Calu3 (cell line): ENCODE results near the gene CFD. TPM values are rescaled to one million over a fixed set of nuclear protein-coding genes. Genes with fewer than 3 reads are reported as not detected.

Experiments
- BruUV-seq: library from RNA; stranded (reverse); fragments of 400-500 nt; replicated peaks from 2 replicates; lab custom pipeline; 2021; lab: Mats Ljungman, UMichigan
- CTCF ChIA-PET: fragments of 300-600 bp; sonication (Branson Sonifier 250); formaldehyde crosslinking; loops from one replicate; lab custom pipeline; 2022; ENCODE audit warnings: antibody characterized with exemption; lab: Charles Lee
- DNase-seq: peaks from one replicate; pipeline ENCODE4 v3.0.0; 2022
- H3K27ac Mint-ChIP-seq: one replicate; pipeline ENCODE4 v1.8.0; 2022; ENCODE audit warnings: mixed read lengths; ENCODE audit not compliant: unreplicated experiment
- H3K27me3 Mint-ChIP-seq: one replicate; pipeline ENCODE4 v1.8.0; 2022; ENCODE audit warnings: mixed read lengths; ENCODE audit not compliant: unreplicated experiment
- H3K36me3 Mint-ChIP-seq: one replicate; pipeline ENCODE4 v1.8.0; 2022; ENCODE audit warnings: mild to moderate bottlenecking, moderate library complexity, mixed read lengths; ENCODE audit not compliant: insufficient read depth, unreplicated experiment
- H3K4me1 Mint-ChIP-seq: one replicate; pipeline ENCODE4 v1.8.0; 2022; ENCODE audit warnings: mild to moderate bottlenecking, low read depth, mixed read lengths; ENCODE audit not compliant: unreplicated experiment
- H3K4me3 Mint-ChIP-seq: one replicate; pipeline ENCODE4 v1.8.0; 2022; ENCODE audit warnings: mild to moderate bottlenecking, low read depth, moderate library complexity, mixed read lengths; ENCODE audit not compliant: unreplicated experiment
- H3K9me3 Mint-ChIP-seq: one replicate; pipeline ENCODE4 v1.8.0; 2022; ENCODE audit warnings: low read depth, mixed read lengths; ENCODE audit not compliant: unreplicated experiment
- intact Hi-C: fragments of 100-400 bp; cut with micrococcal nuclease; formaldehyde crosslinking; loops from one replicate; pipeline ENCODE4 v1.10.0; 2022; ENCODE audit not compliant: unreplicated experiment
- total RNA-seq: library from RNA; stranded (reverse); gene quantifications from 2 replicates; pipeline ENCODE4 v1.2.3, GENCODE V29; 2022
- TF ChIP-seq, protein P1 (sequence below): fragments of 200-600 bp; IDR thresholded peaks from one replicate; pipeline ENCODE4 v1.8.0; 2022; ENCODE audit warnings: antibody characterized with exemption; ENCODE audit not compliant: unreplicated experiment

Gene CFD
- total RNA-seq, 1 experiment from 2014 or later = 2.3 TPM

DNA sequence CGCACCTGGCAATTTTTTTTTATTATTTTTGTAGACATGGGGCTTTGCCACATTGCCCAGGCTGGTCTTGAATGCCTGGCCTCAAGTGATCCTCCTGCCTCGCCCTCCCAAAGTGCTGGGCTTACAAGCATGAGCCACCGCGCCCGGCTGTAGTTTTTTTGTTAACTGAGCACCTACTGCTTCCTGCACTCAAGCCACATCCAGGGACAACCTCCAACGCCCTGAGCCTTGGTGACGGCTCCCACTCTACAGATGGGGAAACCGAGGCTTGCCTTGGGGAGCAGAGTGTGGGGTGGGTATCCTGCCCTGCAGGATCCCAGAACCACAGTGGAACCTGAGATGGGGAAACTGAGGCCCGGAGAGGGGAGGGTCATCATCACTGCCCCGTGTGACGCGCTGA is 4.3 kb upstream of the CFD start:
- H3K27ac Mint-ChIP-seq = no peak overlapping the region
- BruUV-seq = no TSS peak
- H3K27me3 Mint-ChIP-seq = peaks cover 8% of the 10 kb centered on the region
- intact Hi-C loops = no loop called here
- no peaks in the 10 kb centered on the region for H3K4me1 Mint-ChIP-seq
- no peak overlapping the region for H3K4me3 Mint-ChIP-seq
- no peak for DNase-seq
- TF ChIP-seq, protein P1, sequence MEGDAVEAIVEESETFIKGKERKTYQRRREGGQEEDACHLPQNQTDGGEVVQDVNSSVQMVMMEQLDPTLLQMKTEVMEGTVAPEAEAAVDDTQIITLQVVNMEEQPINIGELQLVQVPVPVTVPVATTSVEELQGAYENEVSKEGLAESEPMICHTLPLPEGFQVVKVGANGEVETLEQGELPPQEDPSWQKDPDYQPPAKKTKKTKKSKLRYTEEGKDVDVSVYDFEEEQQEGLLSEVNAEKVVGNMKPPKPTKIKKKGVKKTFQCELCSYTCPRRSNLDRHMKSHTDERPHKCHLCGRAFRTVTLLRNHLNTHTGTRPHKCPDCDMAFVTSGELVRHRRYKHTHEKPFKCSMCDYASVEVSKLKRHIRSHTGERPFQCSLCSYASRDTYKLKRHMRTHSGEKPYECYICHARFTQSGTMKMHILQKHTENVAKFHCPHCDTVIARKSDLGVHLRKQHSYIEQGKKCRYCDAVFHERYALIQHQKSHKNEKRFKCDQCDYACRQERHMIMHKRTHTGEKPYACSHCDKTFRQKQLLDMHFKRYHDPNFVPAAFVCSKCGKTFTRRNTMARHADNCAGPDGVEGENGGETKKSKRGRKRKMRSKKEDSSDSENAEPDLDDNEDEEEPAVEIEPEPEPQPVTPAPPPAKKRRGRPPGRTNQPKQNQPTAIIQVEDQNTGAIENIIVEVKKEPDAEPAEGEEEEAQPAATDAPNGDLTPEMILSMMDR = no peak
- CTCF ChIA-PET = no interaction called here
- no peaks in the 10 kb centered on the region for H3K9me3 Mint-ChIP-seq
- peaks cover 6% of the 10 kb centered on the region for H3K36me3 Mint-ChIP-seq

DNA sequence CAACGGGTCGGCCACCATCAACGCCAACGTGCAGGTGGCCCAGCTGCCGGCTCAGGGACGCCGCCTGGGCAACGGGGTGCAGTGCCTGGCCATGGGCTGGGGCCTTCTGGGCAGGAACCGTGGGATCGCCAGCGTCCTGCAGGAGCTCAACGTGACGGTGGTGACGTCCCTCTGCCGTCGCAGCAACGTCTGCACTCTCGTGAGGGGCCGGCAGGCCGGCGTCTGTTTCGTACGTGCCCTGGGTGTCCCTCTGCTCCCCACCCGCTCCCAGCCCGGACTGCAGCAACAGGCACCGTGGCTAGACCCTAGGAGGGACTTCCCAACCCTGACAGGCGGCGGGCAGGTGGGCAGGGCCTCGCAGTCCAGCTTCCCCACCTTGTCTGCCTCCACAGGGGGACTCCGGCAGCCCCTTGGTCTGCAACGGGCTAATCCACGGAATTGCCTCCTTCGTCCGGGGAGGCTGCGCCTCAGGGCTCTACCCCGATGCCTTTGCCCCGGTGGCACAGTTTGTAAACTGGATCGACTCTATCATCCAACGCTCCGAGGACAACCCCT is 3.8 kb upstream of the CFD start:
- intact Hi-C loops = loop anchor here (2.0 kb wide), 1 partner anchor 65 kb away; no protein-coding TSS in a partner anchor
- peaks cover 8% of the 10 kb centered on the region for H3K27me3 Mint-ChIP-seq
- TF ChIP-seq, protein P1 = no peak
- CTCF ChIA-PET = no interaction called here
- no peaks in the 10 kb centered on the region for H3K9me3 Mint-ChIP-seq
- no peak overlapping the region for H3K27ac Mint-ChIP-seq
- BruUV-seq = no TSS peak
- no peak for DNase-seq
- no peak overlapping the region for H3K4me3 Mint-ChIP-seq
- H3K4me1 Mint-ChIP-seq = no peaks in the 10 kb centered on the region
- H3K36me3 Mint-ChIP-seq = peaks cover 8% of the 10 kb centered on the region

DNA sequence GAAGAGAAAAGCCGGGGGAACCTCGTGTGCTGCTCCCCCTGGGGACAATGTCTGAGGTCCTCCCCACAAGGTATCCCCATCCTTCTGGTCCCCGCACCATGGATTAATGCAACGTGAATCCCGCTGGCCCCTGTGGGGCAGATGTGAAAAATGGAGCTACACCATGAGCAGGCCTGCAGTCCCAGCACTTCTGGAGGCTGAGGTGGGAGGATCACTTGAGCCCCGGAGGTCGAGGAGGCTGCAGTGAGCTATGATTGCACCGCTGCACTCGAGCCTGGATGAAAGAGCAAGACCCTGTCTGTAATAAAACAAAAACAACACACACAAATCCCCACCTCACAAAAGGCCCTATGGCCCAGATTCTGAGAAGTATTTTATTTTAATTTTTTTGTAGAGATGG is 1.2 kb upstream of the CFD start:
- intact Hi-C loops = no loop called here
- Mint-ChIP-seq H3K27me3 (no peaks in the 10 kb centered on the region), H3K36me3 (peaks cover 8% of the 10 kb centered on the region), H3K4me3 (no peak overlapping the region), H3K4me1 (no peaks in the 10 kb centered on the region), H3K27ac (no peak overlapping the region), H3K9me3 (no peaks in the 10 kb centered on the region)
- no TSS peak for BruUV-seq
- DNase-seq = no peak
- CTCF ChIA-PET = no interaction called here
- TF ChIP-seq, protein P1 = no peak

DNA sequence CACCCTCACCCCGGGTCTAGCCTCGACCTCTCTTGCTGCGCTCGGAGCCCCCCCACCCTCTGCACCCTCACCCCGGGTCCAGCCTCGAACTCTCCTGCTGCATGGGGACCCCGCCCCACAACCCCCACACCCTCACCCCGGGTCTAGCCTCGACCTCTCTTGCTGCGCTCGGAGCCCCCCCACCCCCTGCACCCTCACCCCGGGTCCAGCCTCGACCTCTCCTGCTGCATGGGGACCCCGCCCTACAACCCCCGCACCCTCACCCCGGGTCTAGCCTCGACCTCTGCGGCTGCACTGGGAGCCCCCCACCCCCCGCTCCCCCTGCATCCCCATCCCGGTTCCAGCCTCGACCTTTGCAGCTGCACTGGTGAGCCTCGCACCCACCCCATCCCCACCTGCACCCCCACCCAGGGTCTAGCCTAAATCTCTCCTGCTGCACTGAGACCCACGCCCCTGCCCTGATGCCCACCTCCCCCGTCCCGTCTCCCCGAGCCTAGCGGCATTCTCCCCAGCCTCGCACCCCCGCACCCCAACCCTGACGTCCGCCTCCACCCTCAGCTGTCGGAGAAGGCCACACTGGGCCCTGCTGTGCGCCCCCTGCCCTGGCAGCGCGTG is 1.8 kb downstream of the CFD start:
- Mint-ChIP-seq H3K4me3 (peak overlapping the region; percentile 52), H3K9me3 (no peaks in the 10 kb centered on the region), H3K36me3 (peaks cover 16% of the 10 kb centered on the region), H3K27ac (no peak overlapping the region), H3K27me3 (no peaks in the 10 kb centered on the region), H3K4me1 (no peaks in the 10 kb centered on the region)
- no peak for DNase-seq
- TF ChIP-seq, protein P1 = no peak
- no TSS peak for BruUV-seq
- CTCF ChIA-PET = no interaction called here
- intact Hi-C loops = no loop called here
